DND-41 (cell line): ENCODE measurements around the gene MALRD1.

Experiments used
- ATAC-seq: fragments of 200-7000 bp; cut with Tn5 transposase; 3 replicates; pipeline ENCODE4 v1.9.1; 2021; ENCODE audit warnings: low read depth; ENCODE audit not compliant: insufficient read depth
- DNase-seq: peaks from one replicate; pipeline ENCODE4 v3.0.0-alpha.2; 2020
- H2AFZ ChIP-seq: 2 replicates; pipeline ENCODE4 v1.6.0; 2012; ENCODE audit warnings: low read depth, low read length
- H3K27ac ChIP-seq: 2 replicates; pipeline ENCODE4 v1.5.1; 2012; ENCODE audit warnings: low read length, inconsistent platforms
- H3K27me3 ChIP-seq: fragments of 200-600 bp; sonication (generic); 2 replicates; pipeline ENCODE4 v1.6.0; 2012; ENCODE audit warnings: low read length, mild to moderate bottlenecking, inconsistent platforms; ENCODE audit not compliant: insufficient read depth, poor library complexity
- H3K36me3 ChIP-seq: 2 replicates; pipeline ENCODE4 v1.5.1; 2012; ENCODE audit warnings: low read length, inconsistent platforms; ENCODE audit not compliant: insufficient read depth
- H3K4me1 ChIP-seq: 2 replicates; pipeline ENCODE4 v1.5.1; 2012; ENCODE audit warnings: mild to moderate bottlenecking, low read length; ENCODE audit not compliant: insufficient read depth
- H3K4me2 ChIP-seq: 2 replicates; pipeline ENCODE4 v1.6.0; 2012; ENCODE audit warnings: mild to moderate bottlenecking, moderate library complexity, low read length, inconsistent platforms; ENCODE audit not compliant: insufficient read depth
- H3K4me3 ChIP-seq, 2 experiments: fragments of 200-600 bp in 1 of 2; shearing (Covaris generic) in 1 of 2; 2 replicates each; pipeline ENCODE4 v1.5.1; 2012 to 2016; ENCODE audit warnings: inconsistent platforms in 2 of 2, low read length in 2 of 2, mild to moderate bottlenecking in 2 of 2, low read depth in 1 of 2, moderate library complexity in 1 of 2
- H3K79me2 ChIP-seq: 2 replicates; pipeline ENCODE4 v1.6.0; 2012; ENCODE audit warnings: low read length, inconsistent platforms; ENCODE audit not compliant: insufficient read depth
- H3K9ac ChIP-seq: 2 replicates; pipeline ENCODE4 v1.6.0; 2012; ENCODE audit warnings: low read depth, mild to moderate bottlenecking, inconsistent platforms, low read length, moderate library complexity
- H3K9me3 ChIP-seq: 2 replicates; pipeline ENCODE4 v1.5.1; 2012; ENCODE audit warnings: low read length, moderate library complexity, mild to moderate bottlenecking, inconsistent platforms; ENCODE audit not compliant: insufficient read depth, severe bottlenecking
- H4K20me1 ChIP-seq: 2 replicates; pipeline ENCODE4 v1.6.0; 2012; ENCODE audit warnings: low read length; ENCODE audit not compliant: insufficient read depth
- CTCF ChIP-seq: IDR thresholded peaks from 2 replicates; pipeline ENCODE4 v1.5.1; 2012; ENCODE audit warnings: borderline replicate concordance, low read length, moderate library complexity, mild to moderate bottlenecking; ENCODE audit not compliant: poor library complexity, severe bottlenecking; ENCODE audit errors: extremely low read depth
- EZH2 ChIP-seq: IDR thresholded peaks from 3 replicates; pipeline ENCODE4 v1.6.1; 2012; ENCODE audit warnings: borderline replicate concordance, low read depth, mild to moderate bottlenecking, moderate library complexity, low read length, inconsistent platforms; ENCODE audit not compliant: severe bottlenecking

The MALRD1 gene

DNA sequence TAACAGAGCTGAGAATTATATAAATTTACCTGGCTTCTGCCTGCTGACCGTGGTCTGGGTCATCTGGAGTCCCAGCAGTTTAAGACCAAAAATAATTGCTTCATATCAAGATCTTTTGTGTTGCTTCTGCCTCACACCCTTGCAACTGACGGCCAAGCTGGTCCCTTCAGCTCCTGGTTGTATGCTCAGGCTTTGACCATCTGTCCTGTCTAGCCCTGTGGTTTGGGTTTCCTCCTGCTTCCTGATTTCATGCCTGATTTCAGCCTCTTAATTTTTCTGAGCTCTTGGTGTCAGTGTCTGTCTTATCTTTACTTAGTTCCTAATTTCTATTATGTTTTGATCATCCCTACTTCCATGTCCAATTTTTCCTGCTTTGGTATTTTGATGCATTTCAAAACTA lies 679.8 kb downstream of the MALRD1 start:
- no peaks in the 10 kb centered on the region for H3K79me2 ChIP-seq
- no peaks in the 10 kb centered on the region for H3K27me3 ChIP-seq
- no peaks in the 10 kb centered on the region for H3K36me3 ChIP-seq
- no peak overlapping the region for H2AFZ ChIP-seq
- H3K9me3 ChIP-seq = no peaks in the 10 kb centered on the region
- H4K20me1 ChIP-seq = no peaks in the 10 kb centered on the region
- DNase-seq (no peak), ATAC-seq (no peak)
- TF ChIP-seq EZH2 = no peak
- no peak overlapping the region for H3K4me2 ChIP-seq
- H3K27ac ChIP-seq = no peak overlapping the region
- no peak overlapping the region for H3K4me3 ChIP-seq
- no peak overlapping the region for H3K9ac ChIP-seq
- H3K4me1 ChIP-seq = no peaks in the 10 kb centered on the region

DNA sequence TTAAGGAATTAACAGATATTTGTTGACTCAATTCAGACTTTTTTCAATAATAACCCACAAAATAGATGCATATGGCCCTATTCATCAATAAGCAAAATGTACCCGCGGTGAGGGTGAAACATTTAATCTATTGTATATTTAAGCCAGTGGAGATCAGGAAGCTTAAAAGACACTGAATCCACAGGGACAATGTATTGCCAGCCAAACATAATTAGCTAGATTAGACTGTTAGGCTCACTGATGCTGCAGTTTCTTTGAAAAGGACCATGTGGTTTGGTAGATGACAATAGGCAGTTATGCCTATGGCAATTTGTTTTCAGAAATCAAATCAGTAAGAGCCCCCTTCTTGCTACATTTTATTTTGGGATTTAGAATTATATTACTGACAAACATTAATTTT lies 680.4 kb downstream of the MALRD1 start:
- Histone ChIP-seq H2AFZ (no peak overlapping the region), H3K4me2 (no peak overlapping the region)
- no peak for DNase-seq

DNA sequence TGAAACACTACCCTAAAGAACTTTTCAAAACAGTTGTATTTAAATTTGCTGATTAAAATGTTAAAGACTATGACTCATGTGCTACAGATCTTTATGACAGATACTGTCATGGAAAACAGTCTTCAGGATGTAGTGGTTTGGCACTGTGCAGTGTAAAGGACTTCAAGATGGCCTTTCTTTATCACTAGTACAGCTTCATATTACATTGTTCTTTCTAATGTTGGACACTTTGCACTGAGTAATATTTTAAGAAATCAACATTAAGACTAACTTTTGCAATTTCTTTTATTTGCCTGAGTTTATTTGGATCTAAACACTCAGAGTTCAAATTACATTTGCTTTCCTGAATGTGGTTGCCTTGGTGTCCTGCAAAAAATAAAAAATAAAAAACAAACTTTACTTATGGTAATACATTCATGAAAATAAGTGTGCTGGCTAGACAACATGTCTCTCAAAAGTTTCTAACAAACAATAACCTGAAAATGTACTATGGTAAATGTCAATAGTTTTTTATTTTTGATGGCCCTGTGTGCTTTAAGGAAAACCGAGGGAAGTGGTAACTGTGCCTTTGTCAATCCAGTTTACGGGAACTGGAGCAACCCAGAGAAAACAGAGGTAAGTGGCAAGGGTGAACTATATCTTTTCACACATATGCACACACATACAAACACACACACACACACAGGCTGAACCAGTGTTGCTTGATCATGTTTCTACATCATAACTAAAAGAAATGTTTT lies 681.7 kb downstream of the MALRD1 start:
- TF ChIP-seq CTCF (no peak), EZH2 (no peak)
- H3K4me2 ChIP-seq = no peak overlapping the region
- H4K20me1 ChIP-seq = no peaks in the 10 kb centered on the region
- H3K4me1 ChIP-seq = no peaks in the 10 kb centered on the region
- no peak overlapping the region for H2AFZ ChIP-seq
- no peaks in the 10 kb centered on the region for H3K79me2 ChIP-seq
- ATAC-seq = no peak
- H3K27ac ChIP-seq = no peak overlapping the region
- no peak overlapping the region for H3K4me3 ChIP-seq
- H3K36me3 ChIP-seq = no peaks in the 10 kb centered on the region
- no peak overlapping the region for H3K9ac ChIP-seq
- no peaks in the 10 kb centered on the region for H3K27me3 ChIP-seq
- H3K9me3 ChIP-seq = no peaks in the 10 kb centered on the region
- no peak for DNase-seq

More for the DNA sequence above, 680.4 kb downstream of the MALRD1 start:
- H3K9ac ChIP-seq = no peak overlapping the region
- H3K4me1 ChIP-seq = no peaks in the 10 kb centered on the region
- H3K27me3 ChIP-seq = no peaks in the 10 kb centered on the region
- no peaks in the 10 kb centered on the region for H4K20me1 ChIP-seq
- H3K27ac ChIP-seq = no peak overlapping the region
- no peaks in the 10 kb centered on the region for H3K9me3 ChIP-seq
- no peak for ATAC-seq
- H3K36me3 ChIP-seq = no peaks in the 10 kb centered on the region
- no peak for TF ChIP-seq CTCF
- TF ChIP-seq EZH2 = no peak
- no peaks in the 10 kb centered on the region for H3K79me2 ChIP-seq
- no peak overlapping the region for H3K4me3 ChIP-seq

- ATAC-seq = no peak
- no peaks in the 10 kb centered on the region for H3K9me3 ChIP-seq
- H3K9ac ChIP-seq = no peak overlapping the region
- no peak overlapping the region for H3K27ac ChIP-seq
- no peaks in the 10 kb centered on the region for H3K4me1 ChIP-seq
- H3K36me3 ChIP-seq = no peaks in the 10 kb centered on the region
- H3K4me3 ChIP-seq = no peak overlapping the region
- no peak overlapping the region for H3K4me2 ChIP-seq
- no peaks in the 10 kb centered on the region for H3K79me2 ChIP-seq
- H3K27me3 ChIP-seq = no peaks in the 10 kb centered on the region
- no peaks in the 10 kb centered on the region for H4K20me1 ChIP-seq
- DNase-seq = no peak
- H2AFZ ChIP-seq = no peak overlapping the region
- TF ChIP-seq CTCF = no peak
- TF ChIP-seq EZH2 = no peak
Observed at GRCh38 chr10:19730907-19731217, 682.3 kb downstream of the MALRD1 start.
